Neural crest cell (in vitro differentiated cells): Measurements from ENCODE around the gene ARMC9. TPM values are rescaled to one million over a fixed set of nuclear protein-coding genes. Genes with fewer than 3 reads are reported as not detected.
"Not testable (repeated sequence)": the region's sequence is repeated elsewhere in the genome, so short reads cannot be mapped to it uniquely, and the experiment has no call there.

Experiments
- DNase-seq: peaks from one replicate; pipeline ENCODE4 v3.0.0; 2021; ENCODE audit warnings: low read depth, mixed read lengths, low spot score
- H3K27ac Mint-ChIP-seq: one replicate; pipeline ENCODE4 v1.8.0; 2021; ENCODE audit warnings: mild to moderate bottlenecking, mixed read lengths; ENCODE audit not compliant: unreplicated experiment
- H3K27me3 Mint-ChIP-seq: 2 replicates; pipeline ENCODE4 v1.8.0; 2021; ENCODE audit warnings: low read depth, mild to moderate bottlenecking, mixed read lengths
- H3K36me3 Mint-ChIP-seq: 2 replicates; pipeline ENCODE4 v1.8.0; 2021; ENCODE audit warnings: low read depth, mild to moderate bottlenecking, mixed read lengths
- H3K4me1 Mint-ChIP-seq: 2 replicates; pipeline ENCODE4 v1.8.0; 2021; ENCODE audit warnings: mixed read lengths
- H3K4me3 Mint-ChIP-seq: one replicate; pipeline ENCODE4 v1.8.0; 2021; ENCODE audit warnings: mild to moderate bottlenecking, mixed read lengths
- H3K9me3 Mint-ChIP-seq: 2 replicates; pipeline ENCODE4 v1.8.0; 2021; ENCODE audit warnings: mixed read lengths
- CTCF ChIP-seq: fragments of 200-600 bp; sonication (generic); conservative IDR thresholded peaks from 2 replicates; pipeline ENCODE4 v1.5.0; 2021; ENCODE audit warnings: antibody characterized with exemption, mild to moderate bottlenecking
- total RNA-seq: library from RNA; stranded (reverse); gene quantifications from 2 replicates; pipeline ENCODE4 v1.2.1, GENCODE V29; 2021

The ARMC9 gene
- total RNA-seq, 1 donor from 2014 or later: 35.0 TPM

DNA sequence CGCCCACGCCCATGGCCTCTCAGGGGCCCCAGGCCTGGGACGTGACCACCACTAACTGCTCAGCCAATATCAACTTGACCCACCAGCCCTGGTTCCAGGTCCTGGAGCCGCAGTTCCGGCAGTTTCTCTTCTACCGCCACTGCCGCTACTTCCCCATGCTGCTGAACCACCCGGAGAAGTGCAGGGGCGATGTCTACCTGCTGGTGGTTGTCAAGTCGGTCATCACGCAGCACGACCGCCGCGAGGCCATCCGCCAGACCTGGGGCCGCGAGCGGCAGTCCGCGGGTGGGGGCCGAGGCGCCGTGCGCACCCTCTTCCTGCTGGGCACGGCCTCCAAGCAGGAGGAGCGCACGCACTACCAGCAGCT lies 199.5 kb downstream of the ARMC9 start:
- H3K9me3 Mint-ChIP-seq: no peaks in the 10 kb centered on the region
- H3K27me3 Mint-ChIP-seq: peaks cover 36% of the 10 kb centered on the region
- no peaks in the 10 kb centered on the region for H3K36me3 Mint-ChIP-seq
- TF ChIP-seq CTCF: no peak
- H3K4me3 Mint-ChIP-seq: peak overlapping the region; percentile 51
- no peak for DNase-seq
- peaks cover 15% of the 10 kb centered on the region for H3K4me1 Mint-ChIP-seq
- no peak overlapping the region for H3K27ac Mint-ChIP-seq

DNA sequence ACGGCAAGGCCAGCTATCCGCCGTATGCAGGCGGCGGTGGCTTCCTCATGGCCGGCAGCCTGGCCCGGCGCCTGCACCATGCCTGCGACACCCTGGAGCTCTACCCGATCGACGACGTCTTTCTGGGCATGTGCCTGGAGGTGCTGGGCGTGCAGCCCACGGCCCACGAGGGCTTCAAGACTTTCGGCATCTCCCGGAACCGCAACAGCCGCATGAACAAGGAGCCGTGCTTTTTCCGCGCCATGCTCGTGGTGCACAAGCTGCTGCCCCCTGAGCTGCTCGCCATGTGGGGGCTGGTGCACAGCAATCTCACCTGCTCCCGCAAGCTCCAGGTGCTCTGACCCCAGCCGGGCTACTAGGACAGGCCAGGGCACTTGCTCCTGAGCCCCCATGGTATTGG lies 200.2 kb downstream of the ARMC9 start:
- DNase-seq: no peak
- Mint-ChIP-seq H3K4me3 (peak overlapping the region; percentile 56), H3K27me3 (peaks cover 32% of the 10 kb centered on the region), H3K4me1 (peaks cover 10% of the 10 kb centered on the region), H3K36me3 (no peaks in the 10 kb centered on the region), H3K9me3 (no peaks in the 10 kb centered on the region), H3K27ac (no peak overlapping the region)
- no peak for TF ChIP-seq CTCF

DNA sequence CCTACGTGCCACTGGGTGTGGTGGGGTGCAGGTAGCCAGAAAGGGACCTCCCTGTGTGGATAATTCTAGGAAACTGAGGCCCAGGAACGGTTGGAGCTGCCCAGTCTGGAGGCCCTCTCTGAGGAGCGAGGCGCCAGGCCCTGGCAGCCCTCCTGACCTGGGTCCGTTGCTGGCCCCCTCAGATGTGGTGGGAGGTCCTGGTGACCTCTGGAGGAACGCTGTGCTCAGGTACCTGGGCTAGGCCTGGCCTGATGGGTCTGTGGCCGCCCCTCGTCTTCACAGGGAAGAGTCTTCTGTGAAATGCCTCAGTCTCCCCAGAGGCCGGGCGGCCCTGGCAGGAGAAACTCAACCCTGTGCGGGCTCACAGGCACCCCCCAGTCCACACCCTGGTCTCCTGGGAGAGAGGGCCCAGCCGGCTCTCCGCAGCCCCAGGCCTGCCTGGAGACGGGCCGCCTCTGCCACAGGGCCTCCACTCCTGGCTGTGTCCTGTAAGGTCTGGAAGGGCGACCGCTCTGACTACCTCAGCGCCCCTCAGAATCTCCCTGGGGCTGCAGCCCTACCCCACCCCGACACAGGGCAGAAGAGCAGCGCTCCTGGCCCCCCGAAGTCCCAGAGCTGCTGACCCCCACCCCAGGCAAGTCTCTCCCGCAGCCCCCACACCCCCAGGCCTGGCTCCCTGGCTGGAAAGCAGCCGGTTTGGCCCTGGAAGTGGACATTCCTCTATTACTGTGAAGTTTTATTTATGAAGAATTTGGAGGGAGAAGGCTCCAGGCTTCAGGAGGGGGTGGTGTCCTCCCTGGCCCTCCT lies 200.8 kb downstream of the ARMC9 start:
- no peak for TF ChIP-seq CTCF
- Mint-ChIP-seq H3K9me3 (no peaks in the 10 kb centered on the region), H3K36me3 (no peaks in the 10 kb centered on the region), H3K27me3 (peaks cover 28% of the 10 kb centered on the region), H3K4me1 (peaks cover 10% of the 10 kb centered on the region), H3K4me3 (peak overlapping the region; percentile 56), H3K27ac (no peak overlapping the region)
- DNase-seq: no peak

DNA sequence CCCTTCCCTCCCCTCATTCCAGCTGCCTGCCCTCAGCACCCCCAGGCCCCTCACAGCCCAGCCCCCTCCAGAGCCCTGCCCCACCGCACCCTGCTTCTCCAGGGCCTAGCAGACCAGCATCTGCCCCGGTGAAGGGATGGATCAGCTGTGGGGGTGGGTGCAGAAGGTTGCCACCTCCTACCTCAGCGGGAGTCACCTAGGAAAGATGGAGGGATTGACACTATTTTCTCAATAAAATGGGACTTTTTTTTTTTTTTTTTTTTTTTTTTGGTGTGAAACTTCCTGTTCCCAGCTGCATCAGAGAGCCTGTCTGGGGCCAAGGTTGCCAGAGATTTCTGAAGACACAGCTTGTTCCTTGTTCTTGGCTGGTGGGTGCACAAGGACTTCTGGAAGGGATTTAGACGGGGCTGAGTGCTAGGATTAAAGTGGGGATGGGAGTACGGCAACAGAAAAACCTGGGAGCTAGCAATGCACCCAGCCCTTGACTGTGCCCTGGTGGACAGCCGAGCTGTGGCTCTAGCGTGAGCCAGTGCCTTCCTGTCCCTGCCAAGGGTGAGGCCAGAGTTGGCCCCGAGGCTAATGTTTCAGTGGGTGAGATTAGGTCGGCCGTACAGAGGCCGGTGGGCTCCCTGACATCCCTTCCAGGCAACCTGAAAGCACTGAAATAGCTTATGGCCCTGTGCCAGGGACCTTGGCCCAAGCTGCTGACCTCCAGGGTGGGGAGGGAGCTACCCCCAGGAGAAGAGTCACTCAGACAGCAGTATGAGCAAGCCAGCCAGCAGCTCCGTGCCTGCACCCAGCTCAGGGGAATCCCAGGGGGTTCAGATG lies 201.6 kb downstream of the ARMC9 start:
- H3K27me3 Mint-ChIP-seq: peaks cover 20% of the 10 kb centered on the region
- H3K4me1 Mint-ChIP-seq: peaks cover 6% of the 10 kb centered on the region
- DNase-seq: no peak
- no peaks in the 10 kb centered on the region for H3K36me3 Mint-ChIP-seq
- H3K4me3 Mint-ChIP-seq: no peak overlapping the region
- no peak for TF ChIP-seq CTCF
- H3K27ac Mint-ChIP-seq: no peak overlapping the region
- no peaks in the 10 kb centered on the region for H3K9me3 Mint-ChIP-seq

DNA sequence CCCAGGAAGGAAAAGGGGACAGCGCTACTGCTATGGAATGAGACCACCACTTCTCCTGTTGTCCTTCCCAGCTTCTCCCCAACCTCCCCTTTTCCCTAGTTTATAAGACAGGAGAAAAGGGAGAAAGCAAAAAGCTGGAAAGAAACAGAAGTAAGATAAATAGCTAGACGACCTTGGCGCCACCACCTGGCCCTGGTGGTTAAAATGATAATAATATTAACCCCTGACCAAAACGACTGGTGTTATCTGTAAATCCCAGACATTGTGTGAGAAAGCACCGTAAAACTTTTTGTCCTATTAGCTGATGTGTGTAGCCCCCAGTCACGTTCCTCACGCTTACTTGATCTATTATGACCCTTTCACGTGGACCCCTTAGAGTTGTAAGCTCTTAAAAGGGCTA lies 202.2 kb downstream of the ARMC9 start:
- not testable (repeated sequence) for DNase-seq, H3K4me1 Mint-ChIP-seq, H3K9me3 Mint-ChIP-seq, H3K27ac Mint-ChIP-seq, H3K4me3 Mint-ChIP-seq, H3K36me3 Mint-ChIP-seq
- peaks cover 18% of the 10 kb centered on the region for H3K27me3 Mint-ChIP-seq
- peak; percentile 29 for TF ChIP-seq CTCF

GRCh38 chr2:231401101-231401500 lies 202.7 kb downstream of the ARMC9 start:
- not testable (repeated sequence) for H3K4me1 Mint-ChIP-seq, H3K27ac Mint-ChIP-seq, DNase-seq

GRCh38 chr2:231403421-231404182 lies 205.2 kb downstream of the ARMC9 start:
- H3K4me3 Mint-ChIP-seq, DNase-seq, H3K9me3 Mint-ChIP-seq, H3K4me1 Mint-ChIP-seq, H3K27me3 Mint-ChIP-seq, H3K36me3 Mint-ChIP-seq, H3K27ac Mint-ChIP-seq: not testable (repeated sequence)

More at GRCh38 chr2:231401101-231401500, 202.7 kb downstream of the ARMC9 start:
- H3K9me3 Mint-ChIP-seq, H3K36me3 Mint-ChIP-seq, H3K4me3 Mint-ChIP-seq: not testable (repeated sequence)
- H3K27me3 Mint-ChIP-seq: peaks cover 18% of the 10 kb centered on the region

GRCh38 chr2:231404183-231404578 lies 205.8 kb downstream of the ARMC9 start:
- H3K36me3 Mint-ChIP-seq, H3K27me3 Mint-ChIP-seq, H3K4me3 Mint-ChIP-seq, H3K9me3 Mint-ChIP-seq, H3K27ac Mint-ChIP-seq, H3K4me1 Mint-ChIP-seq, DNase-seq: not testable (repeated sequence)
